Measurements from ENCODE around the gene NXNL1.

DNA sequence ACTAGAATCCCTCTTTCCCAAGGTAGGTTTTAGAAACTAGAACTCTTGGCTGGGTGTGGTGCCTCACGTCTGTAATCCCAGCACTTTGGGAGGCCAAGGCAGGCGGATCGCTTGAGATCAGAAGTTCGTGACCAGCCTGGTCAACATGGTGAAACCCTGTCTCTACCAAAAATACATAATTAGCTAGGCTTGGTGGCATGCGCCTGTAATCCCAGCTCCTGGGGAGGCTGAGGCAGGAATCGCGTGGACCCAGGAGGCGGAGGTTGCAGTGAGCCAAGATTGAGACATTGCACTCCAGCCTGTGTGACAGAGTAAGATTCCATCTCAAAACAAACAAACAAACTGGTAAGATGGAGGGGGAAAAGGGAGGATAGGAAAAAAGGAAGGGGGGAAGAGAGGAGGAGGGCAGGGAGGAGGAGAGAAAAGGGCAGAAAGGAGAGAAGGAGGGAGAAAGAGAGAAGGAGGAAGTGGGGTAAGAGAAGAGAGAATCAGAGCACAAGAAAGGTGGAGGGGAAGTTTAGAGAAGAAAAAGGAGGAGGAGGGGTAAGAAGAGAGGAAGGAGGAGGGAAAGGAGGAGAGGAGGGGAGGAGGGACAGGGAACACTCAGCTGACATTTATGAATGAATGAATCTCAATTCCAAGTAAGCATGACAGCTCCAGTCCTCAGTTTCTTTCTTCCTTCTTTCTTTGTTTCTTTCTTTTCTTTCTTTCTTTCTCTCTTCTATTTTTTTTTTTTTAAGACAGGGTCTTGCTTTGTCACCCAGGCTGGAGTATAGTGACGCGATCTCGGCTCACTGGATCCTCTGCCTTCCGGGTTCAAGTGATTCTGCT, 7.0 kb upstream of the NXNL1 start:
- TF ChIP-seq EZH2 (IDR thresholded peaks at IDR 0.05) (no peak), POLR2AphosphoS5 (IDR thresholded peaks at IDR 0.05; ENCODE audit: borderline replicate concordance, low read depth, low read length) (no peak)
